Neural cell (in vitro differentiated cells): ENCODE results near the gene URI1. TPM values are rescaled to one million over a fixed set of nuclear protein-coding genes. Genes with fewer than 3 reads are reported as not detected.

Experiments
- H2AFZ ChIP-seq: fragments of 200-600, 300-800 bp; sonication (generic), shearing (Covaris generic); 2 replicates; pipeline ENCODE4 v1.6.0; 2014; ENCODE audit warnings: low read depth, mild to moderate bottlenecking, antibody characterized with exemption, low read length, moderate library complexity
- H3F3A ChIP-seq: fragments of 200-600 bp; shearing (Covaris generic); 2 replicates; pipeline ENCODE4 v1.6.1; 2016; ENCODE audit warnings: mild to moderate bottlenecking, moderate library complexity, mixed read lengths, antibody characterized with exemption, low read length; ENCODE audit not compliant: insufficient read depth, poor library complexity, severe bottlenecking
- H3K27ac ChIP-seq: fragments of 200-600, 300-800 bp; sonication (generic), shearing (Covaris generic); 2 replicates; pipeline ENCODE4 v1.5.1; 2014; ENCODE audit warnings: mild to moderate bottlenecking, low read length, moderate library complexity
- H3K27me3 ChIP-seq: fragments of 300-800, 200-600 bp; sonication (generic), shearing (Covaris generic); 2 replicates; pipeline ENCODE4 v1.6.0; 2014; ENCODE audit warnings: mild to moderate bottlenecking, low read depth, low read length, moderate library complexity; ENCODE audit not compliant: insufficient read depth
- H3K36me3 ChIP-seq: fragments of 300-800, 200-600 bp; sonication (generic), shearing (Covaris generic); 2 replicates; pipeline ENCODE4 v1.5.1; 2014; ENCODE audit warnings: mild to moderate bottlenecking, antibody characterized with exemption, low read length, moderate library complexity; ENCODE audit not compliant: insufficient read depth
- H3K4me2 ChIP-seq: fragments of 300-800, 200-600 bp; sonication (generic), shearing (Covaris generic); 2 replicates; pipeline ENCODE4 v1.6.0; 2014; ENCODE audit warnings: mild to moderate bottlenecking, low read length
- H3K4me3 ChIP-seq: fragments of 300-800, 200-600 bp; sonication (generic), shearing (Covaris generic); 2 replicates; pipeline ENCODE4 v1.5.1; 2014; ENCODE audit warnings: mild to moderate bottlenecking, low read length, moderate library complexity
- H3K79me2 ChIP-seq: fragments of 200-600 bp; shearing (Covaris generic); replicated peaks from 2 replicates; pipeline ENCODE4 v1.6.0; 2014; ENCODE audit warnings: mild to moderate bottlenecking, low read length, moderate library complexity; ENCODE audit not compliant: insufficient read depth
- H3K9ac ChIP-seq: fragments of 300-800, 200-600 bp; sonication (generic), shearing (Covaris generic); 2 replicates; pipeline ENCODE4 v1.6.1; 2016; ENCODE audit warnings: mild to moderate bottlenecking, low read length, mixed read lengths
- H3K9me2 ChIP-seq: fragments of 200-600 bp; shearing (Covaris generic); 2 replicates; pipeline ENCODE4 v1.6.1; 2016; ENCODE audit warnings: mild to moderate bottlenecking, low read length, mixed read lengths; ENCODE audit not compliant: insufficient read depth
- H3K9me3 ChIP-seq: fragments of 200-600, 300-800 bp; sonication (generic), shearing (Covaris generic); 2 replicates; pipeline ENCODE4 v1.6.1; 2016; ENCODE audit warnings: mild to moderate bottlenecking, mixed run types, low read length, moderate library complexity, mixed read lengths
- H4K20me1 ChIP-seq: fragments of 200-600 bp; shearing (Covaris generic); 2 replicates; pipeline ENCODE4 v1.6.1; 2016; ENCODE audit warnings: mild to moderate bottlenecking, mixed run types; ENCODE audit not compliant: insufficient read depth
- EP300 ChIP-seq: fragments of 450-650 bp; conservative IDR thresholded peaks from 2 replicates; pipeline ENCODE4 v1.6.1; 2014; ENCODE audit warnings: antibody characterized with exemption, mild to moderate bottlenecking, moderate library complexity; ENCODE audit not compliant: poor library complexity, severe bottlenecking
- EZH2 ChIP-seq: fragments of 200-600, 300-800 bp; shearing (Covaris generic), sonication (generic); IDR thresholded peaks from 2 replicates; pipeline ENCODE4 v1.6.1; 2014; ENCODE audit warnings: antibody characterized with exemption, low read length, borderline replicate concordance, mild to moderate bottlenecking; ENCODE audit not compliant: insufficient read depth, poor library complexity, severe bottlenecking
- MXI1 ChIP-seq: fragments of 450-650 bp; conservative IDR thresholded peaks from 2 replicates; pipeline ENCODE4 v1.6.1; 2014; ENCODE audit warnings: antibody characterized with exemption, mild to moderate bottlenecking; ENCODE audit not compliant: poor library complexity, severe bottlenecking
- POLR2AphosphoS5 ChIP-seq: IDR thresholded peaks from 2 replicates; pipeline ENCODE4 v1.6.1; 2012
- RAD21 ChIP-seq: fragments of 450-650 bp; conservative IDR thresholded peaks from 2 replicates; pipeline ENCODE4 v1.6.1; 2014; ENCODE audit warnings: antibody characterized with exemption, mild to moderate bottlenecking, moderate library complexity
- SMC3 ChIP-seq: fragments of 450-650 bp; conservative IDR thresholded peaks from 2 replicates; pipeline ENCODE4 v1.6.1; 2014; ENCODE audit warnings: antibody characterized with exemption, mild to moderate bottlenecking, moderate library complexity; ENCODE audit not compliant: poor library complexity
- TAF1 ChIP-seq: IDR thresholded peaks from 2 replicates; pipeline ENCODE4 v1.6.1; 2012; ENCODE audit warnings: low read depth
- polyA plus RNA-seq: library from polyadenylated mRNA; depleted of rRNA; stranded (reverse); fragments of >200 nt; gene quantifications from 2 replicates; pipeline ENCODE4 v1.2.3, GENCODE V29; 2014
- TF ChIP-seq, protein P1 (sequence below): fragments of 450-650 bp; IDR thresholded peaks from 2 replicates; pipeline ENCODE4 v1.5.1; 2014; ENCODE audit warnings: antibody characterized with exemption, mild to moderate bottlenecking, moderate library complexity; ENCODE audit not compliant: poor library complexity, severe bottlenecking
- TF ChIP-seq, protein P2 (sequence below): IDR thresholded peaks from 2 replicates; pipeline ENCODE4 v1.6.1; 2012; ENCODE audit warnings: borderline replicate concordance

The URI1 gene
- polyA plus RNA-seq, 1 donor from 2014 or later = 55.4 TPM

DNA sequence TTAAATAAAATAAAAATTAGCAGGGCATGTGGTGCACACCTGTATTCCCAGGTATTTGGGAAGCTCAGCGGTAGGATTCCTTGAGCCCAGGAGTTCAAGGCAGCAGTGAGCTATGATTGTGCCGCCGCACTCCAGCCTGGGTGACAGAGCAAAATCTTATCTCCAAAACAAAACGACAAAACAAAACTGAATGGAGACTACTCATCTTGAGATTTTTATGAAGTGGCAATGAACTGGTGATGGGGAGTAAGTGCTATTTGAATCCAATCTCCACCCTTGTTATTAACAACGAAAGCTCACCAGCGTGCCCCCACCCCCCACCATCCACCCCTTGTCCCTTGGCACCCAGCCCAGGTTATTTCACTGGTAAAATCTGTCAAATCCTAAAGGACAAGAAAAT lies 45.2 kb upstream of the URI1 start:
- H4K20me1 ChIP-seq = no peaks in the 10 kb centered on the region
- no peaks in the 10 kb centered on the region for H3K27me3 ChIP-seq
- no peaks in the 10 kb centered on the region for H3K9me3 ChIP-seq
- no peak overlapping the region for H3K27ac ChIP-seq
- H2AFZ ChIP-seq = no peak overlapping the region
- no peak overlapping the region for H3K4me3 ChIP-seq
- no peaks in the 10 kb centered on the region for H3K36me3 ChIP-seq
- H3K4me2 ChIP-seq = no peak overlapping the region
- H3K9me2 ChIP-seq = no peaks in the 10 kb centered on the region
- no peaks in the 10 kb centered on the region for H3F3A ChIP-seq
- TF ChIP-seq, protein P1, sequence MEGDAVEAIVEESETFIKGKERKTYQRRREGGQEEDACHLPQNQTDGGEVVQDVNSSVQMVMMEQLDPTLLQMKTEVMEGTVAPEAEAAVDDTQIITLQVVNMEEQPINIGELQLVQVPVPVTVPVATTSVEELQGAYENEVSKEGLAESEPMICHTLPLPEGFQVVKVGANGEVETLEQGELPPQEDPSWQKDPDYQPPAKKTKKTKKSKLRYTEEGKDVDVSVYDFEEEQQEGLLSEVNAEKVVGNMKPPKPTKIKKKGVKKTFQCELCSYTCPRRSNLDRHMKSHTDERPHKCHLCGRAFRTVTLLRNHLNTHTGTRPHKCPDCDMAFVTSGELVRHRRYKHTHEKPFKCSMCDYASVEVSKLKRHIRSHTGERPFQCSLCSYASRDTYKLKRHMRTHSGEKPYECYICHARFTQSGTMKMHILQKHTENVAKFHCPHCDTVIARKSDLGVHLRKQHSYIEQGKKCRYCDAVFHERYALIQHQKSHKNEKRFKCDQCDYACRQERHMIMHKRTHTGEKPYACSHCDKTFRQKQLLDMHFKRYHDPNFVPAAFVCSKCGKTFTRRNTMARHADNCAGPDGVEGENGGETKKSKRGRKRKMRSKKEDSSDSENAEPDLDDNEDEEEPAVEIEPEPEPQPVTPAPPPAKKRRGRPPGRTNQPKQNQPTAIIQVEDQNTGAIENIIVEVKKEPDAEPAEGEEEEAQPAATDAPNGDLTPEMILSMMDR = no peak
- TF ChIP-seq MXI1 (no peak), TAF1 (no peak), EP300 (no peak)
- no peak overlapping the region for H3K9ac ChIP-seq
- H3K79me2 ChIP-seq = no peaks in the 10 kb centered on the region

DNA sequence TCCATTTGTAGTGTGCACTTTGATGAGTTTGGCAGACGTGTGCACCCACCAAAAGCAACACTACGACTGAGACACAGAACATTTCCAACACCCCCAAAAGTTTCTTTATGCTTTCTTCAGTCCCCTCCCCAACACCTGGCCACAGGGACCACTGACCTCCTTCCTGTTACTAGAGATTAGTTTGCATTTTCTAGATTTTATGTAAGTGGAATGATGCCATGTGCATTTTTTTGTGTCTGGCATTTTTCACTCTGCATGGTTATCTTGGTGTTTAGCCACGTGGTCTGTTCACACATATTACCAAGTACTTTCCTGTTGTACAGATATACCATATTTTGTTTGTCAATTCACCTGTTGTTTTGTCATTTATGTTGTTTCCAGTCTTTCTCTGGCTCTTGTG lies 44.6 kb upstream of the URI1 start:
- TF ChIP-seq SMC3 (no peak), RAD21 (no peak), TAF1 (no peak), MXI1 (no peak), EP300 (no peak), POLR2AphosphoS5 (no peak), EZH2 (no peak)
- TF ChIP-seq, protein P2, sequence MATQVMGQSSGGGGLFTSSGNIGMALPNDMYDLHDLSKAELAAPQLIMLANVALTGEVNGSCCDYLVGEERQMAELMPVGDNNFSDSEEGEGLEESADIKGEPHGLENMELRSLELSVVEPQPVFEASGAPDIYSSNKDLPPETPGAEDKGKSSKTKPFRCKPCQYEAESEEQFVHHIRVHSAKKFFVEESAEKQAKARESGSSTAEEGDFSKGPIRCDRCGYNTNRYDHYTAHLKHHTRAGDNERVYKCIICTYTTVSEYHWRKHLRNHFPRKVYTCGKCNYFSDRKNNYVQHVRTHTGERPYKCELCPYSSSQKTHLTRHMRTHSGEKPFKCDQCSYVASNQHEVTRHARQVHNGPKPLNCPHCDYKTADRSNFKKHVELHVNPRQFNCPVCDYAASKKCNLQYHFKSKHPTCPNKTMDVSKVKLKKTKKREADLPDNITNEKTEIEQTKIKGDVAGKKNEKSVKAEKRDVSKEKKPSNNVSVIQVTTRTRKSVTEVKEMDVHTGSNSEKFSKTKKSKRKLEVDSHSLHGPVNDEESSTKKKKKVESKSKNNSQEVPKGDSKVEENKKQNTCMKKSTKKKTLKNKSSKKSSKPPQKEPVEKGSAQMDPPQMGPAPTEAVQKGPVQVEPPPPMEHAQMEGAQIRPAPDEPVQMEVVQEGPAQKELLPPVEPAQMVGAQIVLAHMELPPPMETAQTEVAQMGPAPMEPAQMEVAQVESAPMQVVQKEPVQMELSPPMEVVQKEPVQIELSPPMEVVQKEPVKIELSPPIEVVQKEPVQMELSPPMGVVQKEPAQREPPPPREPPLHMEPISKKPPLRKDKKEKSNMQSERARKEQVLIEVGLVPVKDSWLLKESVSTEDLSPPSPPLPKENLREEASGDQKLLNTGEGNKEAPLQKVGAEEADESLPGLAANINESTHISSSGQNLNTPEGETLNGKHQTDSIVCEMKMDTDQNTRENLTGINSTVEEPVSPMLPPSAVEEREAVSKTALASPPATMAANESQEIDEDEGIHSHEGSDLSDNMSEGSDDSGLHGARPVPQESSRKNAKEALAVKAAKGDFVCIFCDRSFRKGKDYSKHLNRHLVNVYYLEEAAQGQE = no peak
- TF ChIP-seq, protein P1 = no peak
- H3K4me3 ChIP-seq = no peak overlapping the region

More for the DNA sequence above, 44.6 kb upstream of the URI1 start:
- no peaks in the 10 kb centered on the region for H3K79me2 ChIP-seq
- H3K27me3 ChIP-seq = no peaks in the 10 kb centered on the region
- no peak overlapping the region for H3K27ac ChIP-seq
- H3K9ac ChIP-seq = no peak overlapping the region
- H3F3A ChIP-seq = no peaks in the 10 kb centered on the region
- no peak overlapping the region for H3K4me2 ChIP-seq
- H3K9me3 ChIP-seq = no peaks in the 10 kb centered on the region
- no peak overlapping the region for H2AFZ ChIP-seq
- no peaks in the 10 kb centered on the region for H3K36me3 ChIP-seq
- H3K9me2 ChIP-seq = no peaks in the 10 kb centered on the region
- H4K20me1 ChIP-seq = no peaks in the 10 kb centered on the region
